Measurements from ENCODE around the gene CREM.

CREM gene

DNA sequence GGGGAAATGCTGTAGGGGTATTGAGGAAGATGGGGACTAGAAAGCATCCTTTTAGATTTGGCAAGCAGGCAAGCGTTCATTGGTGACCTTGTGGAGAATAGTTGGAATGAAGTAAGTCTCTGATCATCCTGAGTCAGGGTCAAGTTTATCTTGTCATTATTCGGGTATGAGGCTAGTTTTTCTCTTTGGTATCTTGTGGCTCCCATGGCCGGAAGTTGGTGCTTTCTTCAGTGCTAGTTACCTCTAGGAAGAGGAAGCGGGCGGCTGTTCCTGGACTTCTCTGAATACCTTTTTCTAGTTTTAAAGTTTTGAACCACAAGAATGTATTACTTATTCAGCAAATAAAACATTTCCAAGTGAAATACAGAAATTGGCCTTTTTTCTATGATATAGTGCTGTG lies 9.2 kb downstream of the CREM start:
- no peak for DNase-seq (ENCODE audit: low read depth, low spot score)

DNA sequence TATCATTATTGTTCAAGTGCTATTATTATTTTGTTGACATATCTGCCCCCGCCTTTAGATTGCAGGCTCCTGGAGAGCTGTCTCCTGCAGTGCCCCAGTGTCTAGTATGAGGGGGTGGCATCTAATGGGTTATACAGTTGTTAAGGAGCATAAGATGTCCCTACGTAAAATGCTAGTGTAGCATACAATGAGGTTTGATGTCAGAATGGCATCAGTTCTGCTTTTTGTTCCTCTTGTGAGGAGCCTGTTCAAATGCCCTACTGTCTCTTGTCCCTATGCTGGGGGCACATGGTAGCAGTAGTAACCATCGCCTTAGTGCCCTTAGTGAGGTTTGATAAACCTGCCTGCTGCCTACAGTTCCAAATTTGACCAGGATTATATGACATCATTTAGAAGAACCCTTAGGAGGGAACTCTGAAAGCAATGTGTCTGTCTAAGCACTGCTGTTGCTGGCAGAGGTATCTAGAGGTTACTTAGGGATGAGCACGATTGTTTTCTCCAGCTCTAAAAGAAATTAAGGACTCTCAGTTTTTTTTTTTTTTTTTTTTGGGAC lies 9.7 kb downstream of the CREM start:
- DNase-seq (ENCODE audit: low read depth, low spot score), result no peak

DNA sequence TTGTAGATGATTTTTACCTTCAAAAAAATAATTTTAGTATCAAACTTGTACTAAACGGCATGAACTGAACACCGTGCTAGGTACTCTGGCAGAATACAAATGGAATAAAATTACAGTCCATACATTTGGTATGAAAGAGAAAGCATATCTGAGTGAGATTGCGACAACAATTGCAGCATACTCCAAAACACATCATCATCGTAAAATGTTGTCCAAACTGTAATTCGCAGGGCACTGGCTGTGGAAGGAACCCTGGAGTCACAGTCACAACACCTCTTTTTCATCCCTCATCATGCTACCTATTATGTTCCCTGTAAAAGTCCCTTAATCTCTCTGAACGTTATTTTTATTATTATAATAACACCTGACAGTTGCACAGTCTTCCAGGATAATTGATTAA lies 13.5 kb downstream of the CREM start:
- no peak for DNase-seq (ENCODE audit: low read depth, low spot score)

DNA sequence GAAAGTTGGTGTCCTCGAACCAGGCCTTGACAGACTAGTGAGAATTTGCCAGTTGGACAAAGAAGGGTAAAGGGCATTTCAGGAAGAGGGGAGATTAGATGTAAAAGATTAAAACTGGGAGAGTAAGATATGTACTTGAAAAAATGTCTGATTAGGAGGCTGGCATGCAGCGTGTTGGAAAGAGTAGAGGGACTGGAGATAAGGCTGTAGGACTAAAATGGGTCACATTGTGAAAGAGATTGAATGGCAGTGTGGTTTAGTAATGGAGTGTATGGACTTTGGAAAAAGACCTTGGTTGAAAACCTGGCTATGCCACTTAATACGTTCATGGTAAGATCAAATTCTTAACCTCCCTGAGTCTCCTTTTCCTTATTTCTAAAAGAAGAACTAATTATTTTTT lies 14.1 kb downstream of the CREM start:
- no peak for DNase-seq (ENCODE audit: low read depth, low spot score)

DNA sequence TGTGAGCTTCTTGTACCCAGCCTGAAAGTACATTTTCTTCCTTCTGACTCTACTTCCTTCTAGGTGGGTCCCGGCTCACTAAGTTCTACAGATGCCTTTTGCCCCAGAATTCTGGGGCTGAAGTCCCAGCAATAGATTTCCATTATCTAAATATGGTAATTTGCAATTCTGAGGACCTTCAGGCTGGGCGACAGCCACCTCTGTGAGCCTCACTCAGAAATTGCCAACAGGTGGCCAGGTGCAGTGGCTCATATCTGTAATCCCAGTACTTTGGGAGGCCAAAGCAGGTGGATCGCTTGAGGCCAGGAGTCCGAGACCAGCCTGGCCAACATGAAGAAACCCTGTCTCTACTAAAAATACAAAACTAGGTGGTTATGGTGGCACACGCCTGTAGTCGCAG lies 23.7 kb downstream of the CREM start:
- DNase-seq (ENCODE audit: low read depth, low spot score), result no peak

DNA sequence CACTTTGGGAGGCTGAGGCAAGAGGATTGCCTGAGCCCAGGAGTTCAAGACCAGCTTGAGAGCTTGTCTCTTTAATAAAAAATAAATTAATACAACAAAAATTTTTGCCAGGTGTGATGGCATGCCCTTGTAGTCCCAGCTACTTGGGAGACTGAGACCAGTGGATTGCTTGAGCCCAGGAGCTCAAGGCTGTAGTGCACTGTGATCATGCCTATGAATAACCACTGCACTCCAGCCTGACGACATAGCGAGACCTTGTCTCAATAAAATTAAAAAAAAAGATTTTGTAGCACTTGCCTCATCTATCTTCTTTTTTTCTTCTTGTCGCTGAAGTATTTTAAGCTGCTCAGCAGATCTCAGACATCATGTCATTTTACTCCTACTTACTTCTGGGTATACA lies 26.3 kb downstream of the CREM start:
- no peak for DNase-seq (ENCODE audit: low read depth, low spot score)

DNA sequence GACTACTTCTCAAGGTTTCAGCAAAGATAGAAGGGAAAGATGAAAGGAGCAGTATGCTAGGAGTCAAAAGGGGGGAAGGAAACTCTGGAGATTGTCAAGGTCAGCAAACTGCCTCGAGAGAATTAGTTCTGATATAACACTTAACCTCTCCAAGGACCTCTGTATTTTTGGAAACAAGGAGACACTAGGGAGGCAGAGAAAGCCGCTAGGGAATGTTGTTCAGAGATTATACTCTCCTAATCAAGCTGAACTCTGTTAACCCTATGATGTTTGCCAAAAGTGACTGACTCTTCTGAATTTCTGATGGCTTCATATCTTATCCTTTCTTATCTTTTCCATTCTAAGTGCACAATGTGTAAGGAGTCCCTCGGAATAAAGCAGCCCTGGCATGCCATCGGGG lies 27.1 kb downstream of the CREM start:
- no peak for DNase-seq (ENCODE audit: low read depth, low spot score)

DNA sequence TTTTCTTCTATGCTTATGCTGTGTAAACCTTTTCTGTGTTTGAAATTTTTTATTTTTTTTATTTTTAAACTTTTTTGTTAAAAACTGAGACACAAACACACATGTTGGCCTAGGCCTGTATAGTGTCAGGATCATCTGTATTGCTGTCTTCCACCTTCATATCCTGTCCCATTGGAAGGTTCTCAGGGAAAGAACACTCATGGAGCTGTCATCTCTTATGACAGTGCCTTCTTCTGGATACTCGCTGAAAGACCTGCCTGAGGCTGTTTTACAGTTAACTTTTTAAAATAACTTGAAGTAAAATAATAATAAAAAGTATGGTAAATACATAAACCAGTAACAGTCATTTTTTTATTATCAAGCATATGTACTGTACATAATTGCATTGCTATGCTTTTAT lies 34.1 kb downstream of the CREM start:
- DNase-seq (ENCODE audit: low read depth, low spot score), result no peak

DNA sequence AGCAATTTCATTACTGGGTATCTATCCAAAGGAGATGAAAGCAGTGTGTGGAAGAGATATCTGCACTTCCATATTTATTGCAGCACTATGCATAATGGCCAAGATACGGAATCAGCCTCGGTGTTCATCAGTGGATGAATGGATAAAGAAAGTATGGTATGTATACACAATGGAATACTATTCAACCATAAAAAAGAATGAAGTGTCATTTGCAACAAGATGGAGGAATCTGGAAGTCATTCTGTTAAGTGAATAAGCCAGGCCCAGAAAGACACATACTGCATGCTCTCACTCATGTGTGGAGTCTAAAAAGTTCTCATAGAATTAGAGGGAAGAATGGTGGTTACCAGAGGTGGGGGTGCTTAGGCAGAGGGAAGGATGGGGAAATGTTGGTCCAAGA lies 35.3 kb downstream of the CREM start:
- DNase-seq (ENCODE audit: low read depth, low spot score), result no peak

DNA sequence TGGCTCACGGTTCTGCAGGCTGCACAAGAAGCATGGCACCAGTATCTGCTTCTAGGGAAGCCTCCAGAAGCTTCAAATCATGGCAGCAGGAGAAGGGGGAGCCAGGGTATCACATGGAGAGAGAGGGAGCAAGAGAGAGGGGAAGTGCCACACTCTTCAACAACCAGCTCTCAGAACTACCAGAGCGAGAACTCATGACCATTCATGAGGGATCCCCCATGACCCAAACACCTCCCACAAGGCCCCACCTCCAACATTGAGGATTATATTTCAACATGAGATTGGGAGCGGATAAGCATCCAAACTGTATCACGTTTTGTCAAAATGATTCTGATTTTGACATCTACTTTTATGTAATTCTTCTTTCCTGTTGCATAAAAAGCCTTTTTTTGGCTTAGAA lies 38.5 kb downstream of the CREM start:
- no peak for DNase-seq (ENCODE audit: low read depth, low spot score)

DNA sequence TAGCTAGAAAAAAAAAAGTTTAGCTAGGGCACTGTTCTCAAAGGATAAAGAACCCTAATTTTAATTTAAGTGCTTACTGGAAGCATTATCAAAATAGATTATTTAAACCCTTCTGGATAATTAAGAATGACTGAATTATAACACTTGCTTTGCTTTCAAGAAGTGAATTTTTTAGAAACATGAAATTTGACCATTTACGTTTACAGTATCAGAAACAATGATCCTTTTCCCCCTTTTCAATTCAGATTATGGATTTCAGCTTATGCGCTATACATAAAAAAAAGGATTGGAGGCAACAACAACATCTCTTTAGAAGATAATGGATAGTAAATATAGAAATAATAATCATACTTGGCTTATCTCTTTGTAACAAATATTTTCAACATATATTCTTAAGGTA lies 39.2 kb downstream of the CREM start:
- DNase-seq (ENCODE audit: low read depth, low spot score), result no peak

DNA sequence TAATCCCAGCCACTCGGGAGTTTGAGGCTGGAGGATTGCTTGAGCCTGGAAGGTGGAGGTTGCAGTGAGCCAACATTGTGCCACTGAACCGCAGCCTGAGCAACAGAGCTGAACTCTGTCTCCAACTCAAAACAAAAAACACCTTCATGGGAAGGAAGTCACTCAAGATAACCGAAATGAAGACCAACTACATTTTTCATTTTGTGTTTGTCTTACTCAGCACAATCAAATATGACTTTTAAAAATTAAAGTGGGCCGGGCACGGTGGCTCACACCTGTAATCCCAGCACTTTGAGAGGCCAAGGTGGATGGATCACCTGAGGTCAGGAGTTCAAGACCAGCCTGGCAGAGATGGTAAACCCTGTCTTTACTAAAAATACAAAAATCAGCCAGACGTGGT lies 40.0 kb downstream of the CREM start:
- DNase-seq (ENCODE audit: low read depth, low spot score), result no peak

DNA sequence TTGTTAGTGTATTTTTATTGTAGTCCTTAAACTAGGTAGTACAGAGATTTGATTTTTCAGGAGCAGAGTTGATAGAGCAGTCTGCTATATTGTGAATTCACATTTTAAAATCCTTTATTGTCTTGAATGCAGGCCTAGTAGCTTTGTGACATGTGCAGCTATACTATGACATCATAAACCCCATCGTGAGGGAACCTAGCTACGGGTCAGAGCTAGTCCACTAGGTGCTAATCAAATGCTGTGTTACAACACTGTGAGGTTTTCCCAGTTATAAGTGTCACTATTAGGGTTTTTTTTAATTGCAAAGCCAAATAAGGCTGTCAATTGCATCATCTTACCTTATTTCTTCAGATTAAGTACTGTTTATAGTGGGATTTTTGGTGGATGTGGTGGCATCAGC lies 40.7 kb downstream of the CREM start:
- no peak for DNase-seq (ENCODE audit: low read depth, low spot score)

DNA sequence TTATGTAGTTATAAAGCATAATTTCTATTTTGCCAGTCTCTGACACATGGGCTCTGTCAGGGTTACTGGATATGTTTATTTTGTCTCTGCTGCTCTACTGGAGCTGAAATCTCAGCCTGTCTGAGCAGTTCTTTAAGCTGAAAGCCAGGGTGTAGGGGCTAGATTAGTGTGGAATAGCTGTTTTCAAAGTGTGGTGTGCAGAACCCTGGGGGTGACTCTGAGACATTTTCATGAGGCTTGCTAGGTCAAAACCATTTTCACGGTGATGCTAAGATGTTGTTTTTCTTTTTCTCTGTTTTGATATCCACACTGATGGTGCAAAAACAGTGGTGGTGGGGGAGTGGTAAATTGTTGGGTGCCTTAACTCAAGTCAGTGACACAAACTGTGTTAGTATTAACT lies 45.5 kb downstream of the CREM start:
- DNase-seq (ENCODE audit: low read depth, low spot score), result no peak

DNA sequence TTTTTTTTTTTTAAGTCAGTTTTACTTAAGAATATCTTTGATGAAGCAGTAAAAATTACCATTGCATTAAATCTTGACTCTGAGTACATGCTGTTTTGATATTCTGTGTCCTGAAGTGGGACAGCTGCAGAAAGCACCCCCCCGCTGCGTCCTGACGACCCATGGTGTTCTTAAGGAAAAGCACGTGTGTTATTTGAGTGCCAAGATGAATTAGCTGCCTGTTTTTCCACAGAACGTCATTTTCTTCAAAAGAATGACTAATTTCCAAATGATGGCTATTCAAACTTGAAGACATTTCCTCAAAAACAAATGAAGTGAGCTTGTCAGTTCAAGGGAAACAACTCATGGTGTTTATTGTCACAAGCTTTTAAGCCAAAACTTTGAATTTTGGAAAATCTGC lies 45.9 kb downstream of the CREM start:
- DNase-seq (ENCODE audit: low read depth, low spot score), result no peak

DNA sequence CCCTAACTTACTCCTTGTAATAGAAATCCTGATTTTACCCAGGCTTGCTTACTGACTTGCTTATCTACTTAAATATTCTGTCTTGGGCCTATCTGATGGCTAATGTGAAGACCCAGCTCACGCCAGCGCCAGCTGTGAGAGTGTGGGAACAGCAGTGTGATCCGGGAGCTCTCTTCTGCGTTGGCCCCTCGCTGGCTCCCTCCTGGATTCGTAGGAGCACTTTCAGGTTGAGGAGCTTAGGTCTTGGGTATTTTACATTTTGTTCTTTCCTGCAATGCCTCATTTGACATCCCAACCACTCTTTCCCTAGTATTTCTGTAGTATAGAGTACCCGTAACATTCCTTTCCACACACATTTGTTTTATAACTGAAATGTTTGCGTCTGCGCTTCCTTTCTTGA lies 51.7 kb downstream of the CREM start:
- no peak for DNase-seq (ENCODE audit: low read depth, low spot score)

DNA sequence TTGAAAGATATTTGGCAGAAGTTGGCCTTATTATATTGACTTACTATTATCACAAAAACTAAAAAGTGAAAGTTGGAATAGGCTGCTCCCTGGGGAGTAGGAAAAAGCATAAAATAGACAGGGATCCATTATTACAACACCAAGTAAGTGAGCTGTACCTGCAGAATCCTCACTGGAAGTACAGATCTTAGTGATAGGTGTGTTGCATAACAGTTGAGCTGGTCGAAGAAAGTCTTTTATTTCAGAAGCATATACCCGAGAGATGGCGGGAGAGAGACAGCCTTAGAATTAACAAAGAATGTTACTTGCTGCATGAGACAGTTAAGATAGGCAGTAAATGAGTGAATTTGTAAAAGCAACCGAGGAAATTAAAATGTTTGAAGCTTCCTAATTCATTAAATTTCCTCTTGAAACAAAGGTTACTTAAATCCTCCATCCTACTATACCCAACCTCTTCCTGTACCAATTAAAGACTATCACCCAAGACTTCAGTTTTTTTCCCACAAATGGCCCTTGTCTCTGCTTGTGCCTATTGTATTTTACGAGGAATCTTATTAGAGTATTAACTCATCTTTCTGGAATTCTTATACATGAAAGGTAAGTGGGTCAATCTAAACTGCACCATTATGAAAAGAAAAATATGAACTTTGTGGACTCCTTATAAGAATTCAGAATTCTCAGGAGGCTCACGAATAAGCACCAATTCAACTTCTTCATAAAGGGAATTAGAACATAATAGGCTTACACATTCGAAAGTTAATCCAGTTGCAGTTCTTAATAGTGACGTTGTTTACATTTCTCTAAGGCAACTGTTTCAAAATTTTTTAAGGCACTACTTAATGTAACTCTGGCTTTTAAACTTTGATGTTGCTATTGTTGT lies 56.2 kb downstream of the CREM start:
- no peak for DNase-seq (ENCODE audit: low read depth, low spot score)

DNA sequence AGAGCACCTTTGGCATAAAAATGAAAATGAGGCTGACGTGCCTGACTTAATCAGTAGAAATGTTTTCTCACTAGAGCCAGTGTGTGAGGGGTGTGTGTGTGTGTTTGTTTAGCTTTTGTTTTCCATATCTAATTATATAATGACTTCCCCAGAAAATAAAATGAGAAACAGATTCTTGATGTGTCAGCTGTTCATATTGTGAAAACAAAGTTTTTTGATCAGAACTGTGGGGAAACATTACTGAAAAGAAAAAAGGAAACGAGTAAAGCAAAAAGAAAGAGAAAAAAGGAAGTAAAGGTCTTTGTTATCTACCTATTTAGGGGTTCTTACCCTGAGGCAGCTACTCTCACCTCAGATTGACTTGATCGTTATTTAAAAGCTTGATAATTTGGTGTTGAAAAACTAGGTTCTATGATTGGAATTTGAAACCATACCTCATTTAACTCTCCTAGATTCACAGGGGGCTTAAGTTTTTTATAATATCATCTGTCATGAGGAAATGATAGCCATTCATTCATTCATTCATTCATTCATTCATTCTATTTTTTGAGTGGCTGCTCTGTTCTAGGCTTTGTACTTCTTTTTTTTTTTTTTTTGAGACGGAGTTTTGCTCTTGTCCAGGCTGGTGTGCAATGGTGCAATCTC lies 58.0 kb downstream of the CREM start:
- DNase-seq (ENCODE audit: low read depth, low spot score), result no peak

DNA sequence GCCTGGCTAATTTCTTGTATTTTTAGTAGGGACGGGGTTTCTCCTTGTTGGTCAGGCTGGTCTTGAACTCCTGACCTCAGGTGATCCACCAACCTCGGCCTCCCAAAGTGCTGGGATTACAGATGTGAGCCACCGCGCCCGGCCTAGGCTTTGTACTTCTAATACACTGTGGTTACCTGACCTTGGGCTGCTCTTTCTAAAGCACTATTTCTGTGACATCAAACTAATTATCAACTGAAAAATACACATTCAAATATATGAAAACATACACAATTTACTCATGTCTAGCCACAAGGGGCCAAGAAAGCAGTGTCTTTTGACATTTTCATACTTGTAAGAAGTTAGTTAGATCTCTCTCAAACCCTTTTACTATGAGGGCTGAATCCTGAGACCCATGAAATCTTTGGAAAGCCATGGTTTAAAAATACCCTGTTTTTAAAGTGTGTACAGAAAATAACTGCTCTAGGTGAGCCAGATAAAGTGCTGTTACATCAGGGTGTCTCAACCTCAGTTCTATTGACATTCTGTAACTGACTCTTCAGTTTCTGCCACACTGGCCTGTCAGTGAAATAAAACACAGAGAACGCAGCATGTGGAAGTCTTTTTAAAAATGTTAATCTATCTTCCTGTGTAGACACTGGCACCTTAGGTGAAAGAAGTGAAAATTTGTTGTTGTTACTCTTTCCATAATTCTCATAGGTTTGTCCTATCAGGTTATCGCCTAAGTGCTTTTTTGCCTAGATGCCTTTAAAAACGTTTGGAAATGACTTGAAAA lies 58.8 kb downstream of the CREM start:
- DNase-seq (ENCODE audit: low read depth, low spot score), result no peak

DNA sequence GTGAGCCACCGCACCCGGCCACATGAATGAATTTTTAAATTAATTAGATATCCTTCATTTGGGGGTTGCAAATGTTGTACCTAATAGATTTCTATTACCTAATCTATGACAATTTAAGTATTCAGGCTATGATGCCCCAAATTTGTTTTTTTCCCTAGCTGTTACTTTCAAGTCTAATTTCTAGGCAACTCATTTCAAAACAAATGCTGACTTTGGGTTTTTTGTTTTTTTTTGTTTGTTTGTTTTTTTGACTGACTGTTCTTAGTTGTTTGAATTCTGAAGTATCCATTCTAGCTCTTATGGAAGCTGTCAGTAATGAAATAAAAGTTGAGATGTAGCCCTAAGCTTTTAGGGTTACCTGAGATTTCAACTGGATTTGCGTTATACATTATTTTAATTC lies 62.3 kb downstream of the CREM start:
- no peak for DNase-seq (ENCODE audit: low read depth, low spot score)

DNA sequence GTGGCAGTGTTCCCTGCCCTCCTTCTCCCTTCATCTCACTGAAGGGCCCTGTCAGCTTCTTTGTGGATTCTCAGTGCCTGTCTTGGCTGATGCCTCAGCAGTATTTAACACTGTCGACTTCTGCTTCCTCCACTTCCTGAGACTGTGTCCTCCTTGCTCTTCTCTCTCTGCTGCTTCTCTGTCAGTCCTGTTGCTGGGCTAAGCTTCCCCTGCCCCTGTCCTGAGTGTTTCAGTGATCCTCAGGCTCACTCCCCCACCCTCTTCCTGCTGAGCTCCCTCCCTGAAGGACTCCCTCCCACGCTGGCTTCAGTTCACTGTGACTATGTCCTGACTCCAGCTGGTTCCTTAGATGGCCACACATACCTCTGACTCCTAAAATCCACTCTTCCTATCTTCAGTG lies 64.9 kb downstream of the CREM start:
- no peak for DNase-seq (ENCODE audit: low read depth, low spot score)

DNA sequence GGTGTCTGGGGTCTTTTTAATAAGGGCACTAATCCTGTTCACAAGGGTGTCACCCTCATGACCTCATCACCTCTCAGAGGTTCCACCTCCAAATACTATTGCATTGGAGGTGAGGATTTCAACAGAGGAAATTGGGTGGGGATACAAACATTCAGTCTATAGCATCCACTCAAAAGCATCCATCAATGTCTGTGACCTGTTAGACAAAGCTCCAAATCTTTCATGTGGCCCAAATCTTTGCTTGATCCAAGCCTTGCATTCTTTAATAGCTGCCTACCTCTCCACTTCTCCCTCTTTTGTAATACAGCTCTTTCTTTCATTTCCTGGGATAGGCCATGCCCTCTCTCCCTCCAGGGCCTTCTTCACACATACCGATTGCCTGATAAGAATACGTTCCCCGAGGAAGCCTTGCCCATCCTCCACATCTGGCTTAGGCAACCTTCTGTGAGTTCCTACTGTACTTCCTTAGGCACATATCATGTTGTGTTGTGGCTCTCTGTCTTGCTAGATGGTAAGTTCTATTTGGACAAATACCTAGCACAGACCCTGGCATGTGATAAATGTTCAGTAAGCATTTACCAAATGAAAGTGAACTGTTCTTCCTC lies 66.1 kb downstream of the CREM start:
- no peak for DNase-seq (ENCODE audit: low read depth, low spot score)
